Upper lobe of left lung (tissue), 6 donors: ENCODE measurements around the gene BRIP1. TPM values are rescaled to one million over a fixed set of nuclear protein-coding genes. Genes with fewer than 3 reads are reported as not detected.

Experiments
- ATAC-seq, 2 donors: fragments of 200-7000 bp; cut with Tn5 transposase; one replicate each; pipeline ENCODE4 v1.9.1; 2022; ENCODE audit warnings: mild to moderate bottlenecking in 2 of 2, moderate library complexity in 2 of 2; ENCODE audit not compliant: low FRiP score in 2 of 2
- DNase-seq, 2 donors: peaks; one replicate each; pipeline ENCODE4 v3.0.0-alpha.2; 2019 to 2020
- H3K27ac ChIP-seq, 4 donors: fragments of 200-600 bp; sonication (generic); one replicate each; pipeline ENCODE4 v1.5.1; 2016 to 2019
- H3K27me3 ChIP-seq, 4 donors: fragments of 200-600 bp; sonication (generic); one replicate each; pipeline ENCODE4 v1.5.1; 2017 to 2019
- H3K36me3 ChIP-seq, 4 donors: fragments of 200-600 bp; sonication (generic); one replicate each; pipeline ENCODE4 v1.5.1; 2016 to 2019
- H3K4me1 ChIP-seq, 4 donors: fragments of 200-600 bp; sonication (generic); one replicate each; pipeline ENCODE4 v1.5.1; 2018 to 2019
- H3K4me3 ChIP-seq, 4 donors: fragments of 200-600 bp; sonication (generic); one replicate each; pipeline ENCODE4 v1.5.1; 2017 to 2019; ENCODE audit warnings: mild to moderate bottlenecking in 2 of 4, moderate library complexity in 1 of 4
- H3K9me3 ChIP-seq, 4 donors: fragments of 200-600 bp; sonication (generic); one replicate each; pipeline ENCODE4 v1.5.1; 2018 to 2019
- EP300 ChIP-seq, 4 donors: sonication (generic); formaldehyde crosslinking; IDR thresholded peaks; one replicate each; pipeline ENCODE4 v1.5.1; 2017; ENCODE audit warnings: antibody characterized with exemption in 4 of 4, control low read depth in 2 of 4
- POLR2A ChIP-seq, 4 donors: fragments of 450-650 bp; IDR thresholded peaks; one replicate each; pipeline ENCODE4 v1.5.1; 2016 to 2017; ENCODE audit warnings: antibody characterized with exemption in 4 of 4, mild to moderate bottlenecking in 2 of 4
- POLR2AphosphoS5 ChIP-seq, 2 donors: sonication (generic); formaldehyde crosslinking; IDR thresholded peaks; one replicate each; pipeline ENCODE4 v1.5.1; 2017; ENCODE audit warnings: antibody characterized with exemption in 2 of 2
- WGBS, 2 donors: methylation state at CpG; one replicate each; pipeline ENCODE4 v1.1.5; 2017 to 2018; 5-methylcytosine and 5-hydroxymethylcytosine counted together
- total RNA-seq, 6 donors: library from RNA; depleted of rRNA in 4 of 6; stranded (reverse); fragments of >200 nt in 4 of 6; gene quantifications; one replicate each; pipeline versions ENCODE4 v1.1.0 to v1.2.1, GENCODE V29; 2016 to 2021
- TF ChIP-seq, protein P1 (sequence below), 6 experiments: fragments of 450-650 bp in 4 of 6; fragments of 200-600 bp in 2 of 6; sonication (generic) in 2 of 6; IDR thresholded peaks; one replicate each; pipeline ENCODE4 v1.5.1; 2016 to 2019; ENCODE audit warnings: antibody characterized with exemption in 6 of 6
- donor health status: DM: no; HTN: no; CAD: no; lungs with moderate emphysema.
- donor health status: DM: no; HTN: yes; CAD: no; lungs with severe emphysema.

BRIP1 gene
- total RNA-seq, 6 donors from 2014 or later: 0.55 to 2.5 (median 0.85) TPM

- TF ChIP-seq POLR2A (IDR thresholded peaks at IDR 0.05): no peak
- TF ChIP-seq, protein P1, sequence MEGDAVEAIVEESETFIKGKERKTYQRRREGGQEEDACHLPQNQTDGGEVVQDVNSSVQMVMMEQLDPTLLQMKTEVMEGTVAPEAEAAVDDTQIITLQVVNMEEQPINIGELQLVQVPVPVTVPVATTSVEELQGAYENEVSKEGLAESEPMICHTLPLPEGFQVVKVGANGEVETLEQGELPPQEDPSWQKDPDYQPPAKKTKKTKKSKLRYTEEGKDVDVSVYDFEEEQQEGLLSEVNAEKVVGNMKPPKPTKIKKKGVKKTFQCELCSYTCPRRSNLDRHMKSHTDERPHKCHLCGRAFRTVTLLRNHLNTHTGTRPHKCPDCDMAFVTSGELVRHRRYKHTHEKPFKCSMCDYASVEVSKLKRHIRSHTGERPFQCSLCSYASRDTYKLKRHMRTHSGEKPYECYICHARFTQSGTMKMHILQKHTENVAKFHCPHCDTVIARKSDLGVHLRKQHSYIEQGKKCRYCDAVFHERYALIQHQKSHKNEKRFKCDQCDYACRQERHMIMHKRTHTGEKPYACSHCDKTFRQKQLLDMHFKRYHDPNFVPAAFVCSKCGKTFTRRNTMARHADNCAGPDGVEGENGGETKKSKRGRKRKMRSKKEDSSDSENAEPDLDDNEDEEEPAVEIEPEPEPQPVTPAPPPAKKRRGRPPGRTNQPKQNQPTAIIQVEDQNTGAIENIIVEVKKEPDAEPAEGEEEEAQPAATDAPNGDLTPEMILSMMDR (IDR thresholded peaks at IDR 0.05): no peak
- H3K9me3 ChIP-seq: peaks cover 0 to 6% (median 4%) of the 10 kb centered on the region in 4 donors
- no peaks in the 10 kb centered on the region for H3K36me3 ChIP-seq
- no peak overlapping the region for H3K27ac ChIP-seq
- DNase-seq (no peak), ATAC-seq (no peak)
- H3K27me3 ChIP-seq: no peaks in the 10 kb centered on the region
- H3K4me3 ChIP-seq: no peak overlapping the region
- no peaks in the 10 kb centered on the region for H3K4me1 ChIP-seq
Measured at GRCh38 chr17:61646482-61646881, 216.8 kb downstream of the BRIP1 start.

DNA sequence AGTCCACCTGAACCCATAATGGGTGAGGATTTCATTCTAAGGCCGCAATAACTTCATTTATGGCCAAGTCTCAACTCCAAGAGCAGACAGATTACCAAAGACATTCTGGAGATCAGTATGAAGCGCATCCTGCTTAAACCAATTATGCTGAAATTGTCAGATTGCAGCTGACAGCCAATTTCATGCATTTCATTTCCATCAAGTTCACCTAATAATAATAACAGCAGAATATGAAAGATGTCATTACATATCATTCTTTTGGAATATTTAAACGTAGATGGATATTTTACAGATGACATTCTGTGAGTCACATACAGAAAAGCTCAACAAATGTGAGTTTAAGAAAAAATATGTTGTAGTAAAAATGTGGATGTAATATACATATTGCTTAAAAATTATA, 217.4 kb downstream of the BRIP1 start:
- DNase-seq (no peak), ATAC-seq (no peak)
- Histone ChIP-seq H3K9me3 (peaks cover 0 to 4% (median 2%) of the 10 kb centered on the region in 4 donors), H3K4me3 (no peak overlapping the region), H3K27me3 (no peaks in the 10 kb centered on the region), H3K27ac (no peak overlapping the region), H3K4me1 (no peaks in the 10 kb centered on the region), H3K36me3 (no peaks in the 10 kb centered on the region)
- TF ChIP-seq EP300 (IDR thresholded peaks at IDR 0.05) (no peak), POLR2A (IDR thresholded peaks at IDR 0.05) (no peak), POLR2AphosphoS5 (IDR thresholded peaks at IDR 0.05) (no peak)
- TF ChIP-seq, protein P1 (IDR thresholded peaks at IDR 0.05): no peak
- 84 to 85% methylated on average over 3 of the region's 3 CpGs for WGBS, 2 donors

DNA sequence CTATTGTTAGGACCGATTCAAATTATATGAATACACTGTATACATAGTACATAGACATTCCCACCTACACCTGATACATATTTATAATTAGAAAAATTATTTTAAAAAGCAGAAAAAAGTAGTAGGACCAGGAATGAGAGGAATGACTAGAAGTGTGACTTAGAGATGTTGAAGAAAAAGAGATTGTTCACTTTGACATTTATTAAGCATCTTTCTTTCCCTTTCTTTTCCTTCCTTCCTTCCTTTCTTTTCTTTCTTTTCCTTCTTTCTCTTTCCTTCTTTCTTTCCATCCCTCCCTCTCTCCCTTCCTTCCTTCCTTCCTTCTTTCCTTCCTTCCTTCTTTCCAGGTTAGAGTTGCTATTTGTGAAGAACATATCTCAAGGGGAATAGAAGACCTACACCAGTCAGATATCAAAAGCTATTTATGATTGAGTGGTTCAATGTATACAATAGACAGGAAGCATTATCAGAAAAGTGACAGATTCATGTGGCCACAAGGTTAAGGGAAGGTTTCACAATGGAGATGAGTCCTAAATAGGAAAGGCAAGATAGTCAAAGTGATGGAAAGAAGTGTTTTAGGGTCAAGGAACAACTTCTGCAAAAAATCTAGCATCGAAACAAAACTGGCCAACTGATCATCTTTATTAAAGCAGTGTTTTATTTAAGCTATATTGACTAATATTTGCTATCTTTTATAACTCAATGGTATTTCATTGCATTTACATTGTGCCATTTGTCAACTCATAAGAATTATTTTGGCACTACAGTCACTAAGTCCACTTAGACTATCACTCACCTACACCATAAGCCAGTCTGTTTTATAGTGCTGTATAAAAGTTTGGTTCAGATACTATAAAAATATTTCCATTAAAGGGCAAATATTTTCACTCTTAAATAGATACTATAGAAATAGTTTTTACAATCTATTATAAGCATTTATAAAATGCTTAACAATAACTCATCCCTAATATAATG, 218.2 kb downstream of the BRIP1 start:
- DNase-seq (no peak), ATAC-seq (no peak)
- no peak overlapping the region for H3K4me3 ChIP-seq
- no peaks in the 10 kb centered on the region for H3K36me3 ChIP-seq
- H3K4me1 ChIP-seq: no peaks in the 10 kb centered on the region
- H3K9me3 ChIP-seq: no peaks in the 10 kb centered on the region
- no peaks in the 10 kb centered on the region for H3K27me3 ChIP-seq
- no peak overlapping the region for H3K27ac ChIP-seq
- WGBS, 2 donors: 88 to 94% methylated on average over 2 of the region's 2 CpGs
- TF ChIP-seq POLR2AphosphoS5 (IDR thresholded peaks at IDR 0.05) (no peak), EP300 (IDR thresholded peaks at IDR 0.05) (no peak)

DNA sequence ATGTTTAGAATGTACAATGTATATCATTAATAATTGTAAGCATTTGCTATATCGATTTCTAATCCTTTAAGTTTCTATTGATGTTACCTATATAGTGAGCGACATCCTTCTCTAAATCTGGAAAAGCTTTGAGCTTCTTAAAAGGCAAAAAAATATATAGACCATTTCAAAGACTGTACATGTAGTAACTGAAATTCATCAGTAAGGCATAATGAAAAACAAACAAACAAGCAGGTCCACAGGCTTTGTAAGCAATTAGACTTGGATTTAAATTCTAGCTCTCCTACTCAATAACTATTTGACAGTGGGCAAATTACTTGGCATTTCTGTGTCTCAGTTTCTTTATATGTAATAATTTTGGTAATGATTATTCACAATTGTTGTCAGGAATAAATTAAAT, 220.6 kb downstream of the BRIP1 start:
- no peak for TF ChIP-seq EP300 (IDR thresholded peaks at IDR 0.05)
- ATAC-seq: no peak
- WGBS, 2 donors: 93% methylated on average over 2 of the region's 2 CpGs

GRCh38 chr17:61641715-61642114, 221.6 kb downstream of the BRIP1 start:
- H3K27ac ChIP-seq: no peak overlapping the region
- H3K27me3 ChIP-seq: no peaks in the 10 kb centered on the region
- H3K9me3 ChIP-seq: no peaks in the 10 kb centered on the region
- ATAC-seq (no peak), DNase-seq (no peak)
- no peaks in the 10 kb centered on the region for H3K4me1 ChIP-seq
- 73 to 85% methylated on average over 1 of the region's 1 CpG for WGBS, 2 donors
- TF ChIP-seq, protein P1 (IDR thresholded peaks at IDR 0.05): no peak
- TF ChIP-seq EP300 (IDR thresholded peaks at IDR 0.05) (no peak), POLR2A (IDR thresholded peaks at IDR 0.05) (no peak), POLR2AphosphoS5 (IDR thresholded peaks at IDR 0.05) (no peak)
- H3K36me3 ChIP-seq: no peaks in the 10 kb centered on the region
- no peak overlapping the region for H3K4me3 ChIP-seq

More for the DNA sequence above, 220.6 kb downstream of the BRIP1 start:
- no peak for DNase-seq
- Histone ChIP-seq H3K4me1 (no peaks in the 10 kb centered on the region), H3K4me3 (no peak overlapping the region), H3K27ac (no peak overlapping the region), H3K9me3 (no peaks in the 10 kb centered on the region), H3K36me3 (no peaks in the 10 kb centered on the region), H3K27me3 (no peaks in the 10 kb centered on the region)

DNA sequence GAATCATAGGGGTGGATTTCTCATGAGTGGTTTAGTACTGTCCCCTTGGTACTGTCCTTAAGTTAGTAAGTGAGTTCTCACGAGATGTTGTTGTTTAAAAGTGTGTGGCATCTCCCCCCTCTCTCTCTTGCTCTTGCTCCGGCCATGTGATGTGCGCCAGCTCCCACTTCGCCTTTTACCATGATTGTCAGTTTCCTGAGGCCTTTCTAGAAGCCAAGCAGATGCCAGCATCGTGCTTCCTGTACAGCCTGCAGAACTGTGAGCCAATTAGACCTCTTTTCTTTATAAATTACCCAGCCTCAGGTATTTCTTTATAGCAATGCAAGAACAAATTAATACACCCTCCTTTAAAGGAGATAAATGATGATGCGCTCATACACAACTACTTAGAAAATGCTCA, 222.2 kb downstream of the BRIP1 start:
- H3K4me3 ChIP-seq: no peak overlapping the region
- 88 to 89% methylated on average over 6 of the region's 6 CpGs for WGBS, 2 donors
- ATAC-seq (no peak), DNase-seq (no peak)
- H3K9me3 ChIP-seq: no peaks in the 10 kb centered on the region
- no peak for TF ChIP-seq EP300 (IDR thresholded peaks at IDR 0.05)
- TF ChIP-seq, protein P1 (IDR thresholded peaks at IDR 0.05): no peak
- no peak for TF ChIP-seq POLR2A (IDR thresholded peaks at IDR 0.05)
- no peak for TF ChIP-seq POLR2AphosphoS5 (IDR thresholded peaks at IDR 0.05)
- H3K27ac ChIP-seq: no peak overlapping the region
- H3K36me3 ChIP-seq: no peaks in the 10 kb centered on the region
- no peaks in the 10 kb centered on the region for H3K27me3 ChIP-seq
- H3K4me1 ChIP-seq: no peaks in the 10 kb centered on the region
